Urothelium cell line (cell line): Measurements from ENCODE around the gene SF3A1.

Experiments
- DNase-seq: peaks from one replicate; pipeline ENCODE4 v3.0.0; 2011; ENCODE audit warnings: low spot score, mixed read lengths
- FAIRE-seq: peaks from 2 replicates; lab custom pipeline; 2011; peaks lifted over from hg19 to GRCh38; lab: Jason Lieb, UNC

Gene SF3A1

DNA sequence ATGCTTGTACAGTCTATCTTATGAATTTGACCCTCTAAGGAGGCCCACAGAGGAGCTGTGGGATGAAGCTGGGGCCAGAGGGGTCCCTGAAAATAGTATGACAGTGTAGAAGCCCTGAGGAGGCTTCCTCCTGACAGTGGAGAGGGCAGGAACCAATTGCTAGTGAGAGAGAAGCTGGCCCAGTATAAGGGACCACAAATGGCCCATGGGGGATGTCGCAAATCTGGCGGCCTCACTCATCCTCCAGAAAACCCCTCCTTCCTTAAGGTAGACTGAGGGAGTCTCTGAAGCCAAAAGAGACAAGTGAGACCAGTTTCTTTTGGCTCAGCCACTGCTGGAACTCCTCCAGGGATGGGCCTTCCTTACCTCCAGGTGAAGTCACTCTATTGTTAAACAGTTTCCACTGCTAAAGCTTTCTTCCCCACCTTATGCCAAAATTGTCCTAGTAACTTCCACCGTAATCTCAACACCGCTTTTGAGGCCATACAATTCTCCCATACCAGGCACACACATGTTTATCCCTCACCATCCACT is 49.6 kb downstream of the SF3A1 start:
- no peak for DNase-seq
- no peak for FAIRE-seq

DNA sequence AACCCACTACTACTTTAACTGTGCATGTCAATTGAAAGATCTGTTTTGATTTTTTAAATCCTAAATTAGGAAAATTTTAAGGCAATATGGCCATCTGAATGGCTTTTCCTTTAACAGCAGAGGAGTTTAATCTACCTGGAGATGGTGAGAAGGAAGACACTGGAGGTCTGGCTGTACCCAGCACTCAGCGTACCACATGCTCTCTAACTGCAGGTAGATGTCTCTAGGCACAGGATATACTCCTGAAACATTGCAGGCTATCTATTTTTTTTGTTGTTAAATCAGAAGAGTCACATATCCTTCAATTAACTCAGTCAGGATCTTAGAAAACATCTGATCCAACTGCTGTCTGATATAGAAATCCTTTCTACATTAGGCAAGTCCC is 50.1 kb downstream of the SF3A1 start:
- FAIRE-seq (no peak), DNase-seq (no peak)

GRCh38 chr22:30305906-30306626 is 50.6 kb downstream of the SF3A1 start:
- FAIRE-seq: no peak
- no peak for DNase-seq

DNA sequence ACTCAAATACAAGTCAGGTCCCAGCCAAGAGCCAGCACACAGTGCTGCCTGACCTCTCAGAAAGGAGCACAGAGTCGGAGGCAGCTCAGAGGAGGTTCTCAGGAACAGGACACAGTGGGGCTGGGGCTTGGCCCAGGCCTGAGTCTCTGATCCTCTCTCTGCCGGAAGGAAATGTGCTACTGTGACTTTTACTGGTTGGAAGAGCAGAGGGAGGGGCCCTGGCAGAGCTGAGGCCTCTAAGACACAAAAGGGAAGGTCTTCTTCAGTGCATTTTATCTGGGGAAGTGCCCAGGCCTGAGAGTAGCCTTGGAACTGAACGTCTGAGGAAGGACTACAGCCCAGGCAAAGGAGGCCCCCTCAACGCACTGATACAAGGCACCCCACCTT is 51.2 kb downstream of the SF3A1 start:
- DNase-seq (no peak), FAIRE-seq (no peak)

DNA sequence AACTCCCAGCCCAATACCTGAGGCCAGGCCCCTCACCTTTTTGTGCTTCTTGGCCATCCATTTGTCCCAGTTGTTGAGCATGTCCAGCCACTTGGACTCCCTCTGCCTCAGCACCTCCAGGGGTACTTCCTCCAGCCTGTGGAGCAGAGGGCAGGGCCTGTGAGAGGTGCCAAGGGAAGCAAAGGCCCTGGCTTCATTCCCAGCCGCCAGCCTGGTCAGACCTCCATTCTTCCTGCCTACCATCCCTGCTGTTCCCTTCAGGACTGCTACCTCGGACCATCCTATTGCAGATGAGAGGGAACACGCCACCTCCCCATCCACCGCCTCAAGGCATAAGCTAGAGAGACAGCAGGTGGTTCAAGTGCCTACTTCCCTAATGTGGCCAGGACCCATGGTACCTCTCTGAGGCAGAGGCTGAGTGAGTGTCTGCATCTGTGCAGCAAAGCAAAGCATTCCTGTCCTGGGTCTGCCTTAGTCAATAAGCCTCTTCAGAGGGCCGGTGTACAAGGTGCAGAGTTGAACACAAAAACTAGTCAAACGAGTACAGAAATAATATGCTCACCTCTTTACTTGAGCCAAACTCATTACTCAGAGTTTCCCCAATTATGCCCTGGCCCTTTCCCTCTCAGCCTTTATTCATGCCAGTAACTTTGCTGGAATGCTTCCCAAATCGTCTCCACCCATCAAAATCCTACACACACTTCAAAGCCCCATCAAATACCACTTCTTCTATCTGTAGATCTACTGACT is 52.0 kb downstream of the SF3A1 start:
- FAIRE-seq: no peak
- DNase-seq: no peak

DNA sequence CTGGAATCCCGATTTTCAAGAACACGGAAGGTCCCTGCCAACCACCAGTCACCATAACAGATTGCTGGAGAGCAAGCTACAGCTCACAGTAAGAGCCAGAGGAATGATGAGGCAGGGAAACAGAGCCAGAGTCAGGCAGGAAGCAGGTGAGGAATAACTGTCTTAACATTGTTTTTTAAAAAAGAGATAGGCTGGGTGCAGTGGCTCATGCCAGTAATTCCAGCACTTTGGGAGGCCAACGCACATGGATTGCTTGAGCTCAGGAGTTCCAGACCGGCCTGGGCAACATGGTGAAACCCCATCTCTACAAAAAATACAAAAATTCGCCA is 53.9 kb downstream of the SF3A1 start:
- peak; percentile 71 for FAIRE-seq
- no peak for DNase-seq

- no peak for DNase-seq
- FAIRE-seq: no peak
These were observed 54.5 kb downstream of the SF3A1 start for GRCh38 chr22:30301995-30302809.

GRCh38 chr22:30299322-30299721 is 57.4 kb downstream of the SF3A1 start:
- DNase-seq (no peak), FAIRE-seq (no peak)

DNA sequence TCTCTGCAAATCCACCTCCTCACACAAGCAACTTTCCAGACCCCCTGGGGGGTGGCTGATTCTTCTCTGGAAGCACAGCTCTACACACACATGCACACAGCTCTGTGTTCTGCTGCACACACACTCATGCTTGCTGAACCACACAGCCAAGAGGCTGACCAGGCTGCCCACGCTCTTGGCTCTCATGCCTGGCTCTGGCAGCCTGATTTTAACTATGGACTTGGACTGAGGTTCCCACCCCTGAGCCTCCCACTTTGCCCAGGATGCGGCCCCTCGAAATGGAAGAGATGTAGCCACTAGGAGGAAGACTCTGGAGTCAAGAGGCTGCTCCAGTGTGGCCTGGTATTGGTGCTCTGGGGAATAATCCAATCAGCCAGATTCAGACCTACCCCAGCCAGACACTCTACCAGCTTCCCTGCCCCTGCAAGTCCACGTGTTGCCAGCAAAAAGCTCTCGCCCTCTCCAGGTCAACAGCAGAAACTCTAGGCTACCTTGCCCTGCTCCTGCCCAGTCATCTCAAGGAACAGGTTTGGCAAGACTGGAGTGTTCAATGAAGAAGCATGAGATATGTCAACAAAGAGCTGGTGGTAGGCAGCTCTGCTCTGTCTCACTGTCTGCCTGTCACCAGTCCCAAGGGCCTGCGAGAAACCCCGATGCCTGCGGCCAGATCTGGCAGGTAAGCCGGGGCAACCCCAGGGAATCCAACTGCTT is 58.5 kb downstream of the SF3A1 start:
- DNase-seq: no peak
- FAIRE-seq: no peak

- FAIRE-seq (no peak), DNase-seq (no peak)
These were observed 59.3 kb downstream of the SF3A1 start for GRCh38 chr22:30297276-30297990.

DNA sequence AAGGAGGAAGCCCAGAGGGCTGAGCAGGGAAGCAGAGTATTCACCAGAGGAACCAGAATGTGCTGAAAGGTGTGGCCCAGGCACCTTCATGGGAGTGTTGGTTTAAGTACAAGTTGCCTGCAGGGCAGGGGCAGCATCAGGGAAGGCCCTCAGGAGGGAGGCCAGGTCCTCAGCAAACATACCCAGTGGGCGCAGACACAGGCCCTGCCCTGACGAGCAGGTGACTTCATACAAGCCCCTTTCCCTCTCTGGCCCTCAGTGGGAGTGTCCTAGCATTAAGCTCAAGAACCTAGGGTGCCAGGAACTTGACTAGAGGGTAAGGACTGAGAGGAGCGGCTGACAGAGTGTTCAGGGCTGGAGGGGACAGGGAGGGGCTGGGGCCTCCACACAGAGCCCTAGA is 59.9 kb downstream of the SF3A1 start:
- FAIRE-seq: no peak
- DNase-seq: no peak

DNA sequence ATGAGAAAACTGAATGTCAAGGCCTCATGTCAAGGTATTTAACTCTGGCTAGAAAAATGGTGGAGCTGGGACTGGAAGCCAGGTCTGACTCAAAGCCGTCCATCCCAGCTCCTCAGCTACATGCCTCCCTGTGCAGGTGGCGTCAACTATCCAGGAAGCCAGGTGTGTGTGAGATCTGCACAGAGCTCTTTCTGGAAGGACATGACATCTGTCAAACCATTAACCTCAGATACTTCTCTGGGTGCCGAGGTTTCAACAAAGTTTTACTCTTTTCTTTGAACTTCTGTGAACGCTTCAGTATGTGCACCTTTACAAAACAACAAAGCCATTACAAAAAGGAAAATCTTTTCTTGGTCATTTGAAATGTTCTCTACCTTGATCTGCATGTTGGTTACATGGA is 60.4 kb downstream of the SF3A1 start:
- DNase-seq (no peak), FAIRE-seq (no peak)

- no peak for DNase-seq
- FAIRE-seq: no peak
These were observed 61.1 kb downstream of the SF3A1 start for GRCh38 chr22:30295576-30295975.

- DNase-seq: no peak
- FAIRE-seq: no peak
These were observed 61.9 kb downstream of the SF3A1 start for GRCh38 chr22:30294830-30295229.

GRCh38 chr22:30294066-30294465 is 62.6 kb downstream of the SF3A1 start:
- FAIRE-seq (no peak), DNase-seq (no peak)

DNA sequence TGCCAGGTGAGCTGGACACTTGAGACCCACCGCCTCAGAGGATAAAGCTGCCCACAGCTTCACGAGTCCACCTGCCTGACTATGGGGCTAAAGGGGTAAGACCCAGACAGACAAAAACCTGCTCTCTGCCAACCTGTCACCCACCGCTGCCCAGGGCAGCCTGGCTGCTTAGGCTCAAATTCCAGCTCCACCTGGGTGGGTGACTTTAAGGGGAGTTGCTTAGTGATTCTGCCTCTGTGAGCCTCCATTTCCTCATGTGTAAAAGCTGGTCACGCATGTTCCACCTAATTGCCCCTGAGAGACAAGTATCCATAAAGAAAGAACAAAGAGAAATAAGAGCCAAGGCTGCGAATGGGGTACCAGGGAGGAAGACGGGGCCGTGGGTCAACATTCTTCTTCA is 63.7 kb downstream of the SF3A1 start:
- DNase-seq (no peak), FAIRE-seq (no peak)

DNA sequence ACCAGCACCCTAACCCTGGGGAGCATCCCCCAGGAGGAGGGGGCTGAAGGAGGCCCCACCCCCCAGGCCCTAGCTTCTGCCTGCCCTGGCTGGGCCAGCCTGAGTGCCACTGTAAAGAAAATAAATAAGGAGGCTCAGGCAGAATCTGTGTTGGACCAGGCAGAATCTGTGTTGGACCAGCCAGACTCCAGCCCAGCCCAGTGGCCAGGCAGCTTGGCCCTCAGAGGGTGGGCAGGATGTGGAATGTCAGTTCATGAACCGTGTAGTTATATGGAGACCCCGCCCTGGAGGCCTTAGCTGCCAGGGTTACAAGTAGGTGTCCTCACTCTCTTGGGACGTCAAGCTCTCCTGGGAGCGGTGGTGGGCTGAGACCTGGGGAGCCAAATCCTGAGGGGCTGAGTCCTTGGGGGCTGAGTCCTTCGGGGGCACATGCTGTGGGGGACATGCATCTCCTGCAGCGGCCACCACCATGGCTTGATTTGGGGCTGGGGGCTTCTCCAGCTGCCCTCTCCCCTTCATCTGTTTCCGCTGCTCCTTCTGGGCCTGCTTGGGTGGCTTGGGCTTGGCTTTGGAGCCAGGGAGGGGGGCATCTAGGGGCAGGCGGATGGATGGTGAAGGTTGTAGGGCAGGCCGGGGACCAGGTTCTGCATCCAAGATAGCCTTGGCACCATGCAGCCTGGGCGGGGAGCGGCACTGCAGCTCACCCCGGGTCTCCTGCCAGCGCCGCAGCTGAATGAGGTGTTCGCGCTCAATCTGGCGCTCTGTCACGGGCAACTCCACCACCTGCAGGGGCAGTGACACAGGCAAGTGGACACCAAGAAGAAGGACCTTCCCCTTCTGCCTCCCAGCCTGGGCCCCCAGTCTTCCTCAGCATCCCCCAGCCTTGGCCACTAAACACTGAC is 64.4 kb downstream of the SF3A1 start:
- FAIRE-seq (no peak), DNase-seq (no peak)

GRCh38 chr22:30291058-30291892 is 65.4 kb downstream of the SF3A1 start:
- FAIRE-seq: peak; percentile 65
- peak; percentile 78 for DNase-seq
